Activated T-cell treated with anti-CD3 and anti-CD28 coated beads, Interleukin-2, amount 50 U/mL, for 48 hours (primary cell): ENCODE data around the gene MCRIP1.
"Not testable (repeated sequence)": the region's sequence is repeated elsewhere in the genome, so short reads cannot be mapped to it uniquely, and the experiment has no call there.

ENCODE experiments used
- DNase-seq, 2 experiments: peaks; one replicate each; pipeline ENCODE4 v3.0.0-alpha.2; 2020

The MCRIP1 gene

GRCh38 chr17:81840826-81841778, 8.0 kb upstream of the MCRIP1 start:
- no peak for DNase-seq

GRCh38 chr17:81840059-81840458, 7.0 kb upstream of the MCRIP1 start:
- not testable (repeated sequence) for DNase-seq

- DNase-seq: no peak
These were observed 6.2 kb upstream of the MCRIP1 start for GRCh38 chr17:81839301-81839700.

GRCh38 chr17:81838753-81839255, 5.7 kb upstream of the MCRIP1 start:
- no peak for DNase-seq

- no peak for DNase-seq
These were observed 4.5 kb upstream of the MCRIP1 start for GRCh38 chr17:81837641-81838040.

- DNase-seq: no peak
These were observed 1.8 kb upstream of the MCRIP1 start, which contains the start of gene PPP1R27 for GRCh38 chr17:81834831-81835267. PPP1R27 (minus strand) TSS chr17:81835050; CDS start chr17:81834953, 97 bp downstream.

GRCh38 chr17:81833921-81834830, 1.1 kb upstream of the MCRIP1 start:
- DNase-seq: no peak

GRCh38 chr17:81832608-81833159, 407 bp downstream of the MCRIP1 start:
- DNase-seq: peak; percentile 79

- DNase-seq: peak; percentile 70 to 76
These were observed 1.0 kb downstream of the MCRIP1 start for GRCh38 chr17:81831957-81832607.

- DNase-seq: peak; percentile 49 to 58
These were observed 1.5 kb downstream of the MCRIP1 start for GRCh38 chr17:81831563-81831956.

GRCh38 chr17:81829858-81830257, 3.2 kb downstream of the MCRIP1 start:
- DNase-seq: no peak

- no peak for DNase-seq
These were observed 4.4 kb downstream of the MCRIP1 start for GRCh38 chr17:81828656-81829055.

- no peak for DNase-seq
These were observed 7.1 kb downstream of the MCRIP1 start for GRCh38 chr17:81825841-81826466.

- no peak for DNase-seq
These were observed 8.5 kb downstream of the MCRIP1 start for GRCh38 chr17:81824595-81824994.

- no peak for DNase-seq
These were observed 9.1 kb downstream of the MCRIP1 start for GRCh38 chr17:81823820-81824550.

GRCh38 chr17:81822996-81823819, 9.9 kb downstream of the MCRIP1 start:
- no peak for DNase-seq

- no peak for DNase-seq
These were observed 10.8 kb downstream of the MCRIP1 start for GRCh38 chr17:81822312-81822637.

GRCh38 chr17:81821603-81822311, 11.3 kb downstream of the MCRIP1 start:
- DNase-seq: peak; percentile 47 to 50

GRCh38 chr17:81821147-81821546, 11.9 kb downstream of the MCRIP1 start:
- no peak for DNase-seq

- DNase-seq: no peak
These were observed 13.4 kb downstream of the MCRIP1 start for GRCh38 chr17:81819708-81820107.
